Activated T-cell treated with anti-CD3 and anti-CD28 coated beads, Interleukin-2, amount 50 U/mL, for 4 hours (primary cell): ENCODE data around the gene CDRT4. TPM values are rescaled to one million over a fixed set of nuclear protein-coding genes. Genes with fewer than 3 reads are reported as not detected.

Source experiments
- ATAC-seq, 2 donors: fragments of 200-7000 bp; cut with Tn5 transposase; one replicate each; pipeline ENCODE4 v1.10.0; 2021
- DNase-seq: peaks from one replicate; pipeline ENCODE4 v3.0.0-alpha.2; 2020
- H3K27me3 Mint-ChIP-seq: one replicate; pipeline ENCODE4 v1.8.0; 2021; ENCODE audit warnings: low read depth, mixed read lengths
- H3K36me3 Mint-ChIP-seq: one replicate; pipeline ENCODE4 v1.8.0; 2022; ENCODE audit warnings: mixed read lengths; ENCODE audit not compliant: insufficient read depth
- H3K4me1 Mint-ChIP-seq: one replicate; pipeline ENCODE4 v1.8.0; 2021; ENCODE audit warnings: low read depth, mixed read lengths
- H3K4me3 Mint-ChIP-seq: one replicate; pipeline ENCODE4 v1.8.0; 2021; ENCODE audit warnings: mild to moderate bottlenecking, moderate library complexity, mixed read lengths
- H3K9me3 Mint-ChIP-seq: one replicate; pipeline ENCODE4 v1.8.0; 2021; ENCODE audit warnings: mixed read lengths
- total RNA-seq, 3 donors: library from RNA; stranded (reverse); gene quantifications; one replicate each; pipeline ENCODE4 v1.2.1, GENCODE V29; 2021

The CDRT4 gene
- total RNA-seq, 3 donors from 2014 or later = 0.54 to 1.1 (median 0.63) TPM

DNA sequence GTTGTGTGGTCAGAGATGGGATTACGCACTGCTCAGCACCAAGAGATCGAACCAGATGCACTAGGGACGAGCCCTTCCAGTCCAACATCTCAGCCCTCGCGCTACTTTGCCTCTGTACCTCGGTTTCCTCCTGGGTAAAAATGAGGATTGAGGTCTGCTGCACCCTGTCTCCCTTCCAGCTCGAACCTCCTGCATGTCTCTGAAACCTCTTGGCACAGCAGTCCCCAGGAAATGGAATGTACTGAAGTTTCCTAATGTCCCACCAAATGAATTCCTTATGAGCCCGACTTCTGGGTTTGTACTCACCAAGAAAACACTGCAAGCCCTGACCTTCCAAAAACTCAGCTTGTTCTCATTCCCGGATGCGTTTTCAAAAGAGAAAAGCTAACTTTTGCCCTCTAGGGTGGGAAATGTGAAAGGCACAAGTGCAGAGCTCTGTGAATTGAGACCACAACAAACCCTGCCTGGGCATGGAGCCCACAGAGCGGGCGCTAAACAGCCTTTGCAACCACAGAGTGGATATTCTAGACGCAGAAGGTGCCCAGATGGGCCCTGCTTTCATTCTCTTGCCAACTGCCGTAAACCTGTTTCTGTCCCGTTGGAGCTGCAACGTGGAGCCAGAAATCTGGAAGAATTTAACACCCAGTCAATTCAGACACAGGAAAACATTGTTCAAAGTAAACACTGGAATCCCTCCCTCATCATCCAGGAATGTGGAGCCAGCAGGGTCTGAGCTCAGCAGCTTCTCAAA, 10.3 kb downstream of the CDRT4 start:
- ATAC-seq (no peak), DNase-seq (no peak)
- Mint-ChIP-seq H3K36me3 (peaks cover 35% of the 10 kb centered on the region), H3K27me3 (no peaks in the 10 kb centered on the region), H3K4me3 (no peak overlapping the region), H3K9me3 (peaks cover 10% of the 10 kb centered on the region), H3K4me1 (no peaks in the 10 kb centered on the region)

DNA sequence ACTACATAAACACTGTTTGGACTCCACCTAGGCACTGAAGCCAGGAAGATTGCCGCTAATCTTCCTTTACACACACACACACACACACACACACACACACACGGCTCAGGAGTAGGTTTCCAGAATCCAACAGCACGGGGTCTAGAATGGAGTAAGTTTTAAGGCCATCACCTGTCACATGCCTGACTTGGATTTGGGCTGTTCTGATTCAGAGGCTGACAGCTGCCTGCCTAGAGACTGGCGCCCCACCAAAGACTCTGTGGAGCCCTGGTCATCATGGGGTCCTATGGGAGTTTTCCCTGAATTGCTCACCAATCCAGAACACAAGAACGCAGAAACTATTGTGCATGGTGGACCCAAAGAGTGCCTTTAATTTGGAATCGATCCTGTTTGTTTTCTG, 10.9 kb downstream of the CDRT4 start:
- Mint-ChIP-seq H3K4me3 (no peak overlapping the region), H3K9me3 (peaks cover 10% of the 10 kb centered on the region), H3K4me1 (no peaks in the 10 kb centered on the region), H3K36me3 (peaks cover 35% of the 10 kb centered on the region), H3K27me3 (no peaks in the 10 kb centered on the region)
- DNase-seq = no peak
- no peak for ATAC-seq

DNA sequence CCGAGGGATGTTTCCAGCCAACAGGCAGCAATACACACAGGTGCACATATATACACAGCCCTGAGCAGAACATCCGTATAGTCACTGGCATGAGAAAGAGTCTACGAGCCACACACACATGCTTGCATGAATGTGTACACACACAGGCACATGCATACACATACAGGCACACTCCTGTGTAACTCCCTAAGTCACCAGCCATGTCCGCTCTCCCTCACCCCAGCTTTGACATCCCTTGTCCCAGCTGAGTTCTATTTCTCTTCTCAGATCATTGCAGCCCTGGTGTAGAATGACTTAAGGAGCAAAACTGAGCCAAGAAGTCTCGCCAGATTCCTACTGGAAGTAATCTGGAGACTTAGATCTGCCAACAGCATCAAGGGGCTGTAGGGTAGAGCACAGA, 13.1 kb downstream of the CDRT4 start:
- no peaks in the 10 kb centered on the region for H3K27me3 Mint-ChIP-seq
- H3K36me3 Mint-ChIP-seq = peaks cover 26% of the 10 kb centered on the region
- H3K9me3 Mint-ChIP-seq = peaks cover 10% of the 10 kb centered on the region
- no peak for DNase-seq
- no peaks in the 10 kb centered on the region for H3K4me1 Mint-ChIP-seq
- H3K4me3 Mint-ChIP-seq = no peak overlapping the region
- no peak for ATAC-seq

DNA sequence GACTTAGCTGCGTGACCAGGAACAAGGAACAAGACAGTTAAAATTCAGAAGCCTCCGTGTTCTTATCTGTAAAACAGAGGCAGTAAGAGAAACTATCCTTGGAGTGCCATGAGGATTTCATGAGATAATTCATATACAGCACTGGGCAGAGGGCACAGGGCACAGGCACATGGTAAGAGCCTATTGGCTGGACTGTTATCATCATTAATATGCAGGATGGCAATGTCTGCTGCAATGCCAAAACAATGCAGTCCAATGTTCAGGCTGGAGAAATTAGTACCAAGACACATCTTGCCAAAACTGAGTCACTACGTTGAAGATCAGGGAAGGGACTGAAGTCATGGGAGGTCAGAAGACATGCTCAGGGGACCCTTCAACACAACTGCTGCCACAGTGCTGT, 13.6 kb downstream of the CDRT4 start:
- H3K4me3 Mint-ChIP-seq = no peak overlapping the region
- no peak for ATAC-seq
- H3K36me3 Mint-ChIP-seq = peaks cover 28% of the 10 kb centered on the region
- H3K4me1 Mint-ChIP-seq = no peaks in the 10 kb centered on the region
- peaks cover 10% of the 10 kb centered on the region for H3K9me3 Mint-ChIP-seq
- no peak for DNase-seq
- H3K27me3 Mint-ChIP-seq = no peaks in the 10 kb centered on the region

DNA sequence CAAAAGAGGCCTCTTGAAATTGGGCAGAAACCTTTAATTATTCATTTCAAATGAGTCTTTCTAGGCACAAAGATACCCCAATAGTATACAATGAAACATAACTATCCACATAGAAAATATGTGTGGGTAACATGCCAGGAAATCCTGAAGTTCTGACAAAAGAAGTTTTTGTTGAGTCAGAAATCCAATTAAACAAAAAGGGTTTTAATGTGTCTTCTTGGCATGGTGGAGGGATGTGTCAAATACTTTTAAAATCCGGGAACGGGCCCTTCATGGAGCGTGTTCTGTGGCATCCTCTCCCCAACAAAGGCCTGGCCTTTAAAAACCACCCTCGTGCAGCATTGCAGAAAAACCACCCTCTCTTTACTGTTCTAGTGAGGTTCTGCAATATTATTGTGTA, 14.2 kb downstream of the CDRT4 start:
- Mint-ChIP-seq H3K4me3 (no peak overlapping the region), H3K27me3 (no peaks in the 10 kb centered on the region), H3K36me3 (peaks cover 31% of the 10 kb centered on the region), H3K9me3 (peaks cover 10% of the 10 kb centered on the region), H3K4me1 (no peaks in the 10 kb centered on the region)
- ATAC-seq (no peak), DNase-seq (no peak)

DNA sequence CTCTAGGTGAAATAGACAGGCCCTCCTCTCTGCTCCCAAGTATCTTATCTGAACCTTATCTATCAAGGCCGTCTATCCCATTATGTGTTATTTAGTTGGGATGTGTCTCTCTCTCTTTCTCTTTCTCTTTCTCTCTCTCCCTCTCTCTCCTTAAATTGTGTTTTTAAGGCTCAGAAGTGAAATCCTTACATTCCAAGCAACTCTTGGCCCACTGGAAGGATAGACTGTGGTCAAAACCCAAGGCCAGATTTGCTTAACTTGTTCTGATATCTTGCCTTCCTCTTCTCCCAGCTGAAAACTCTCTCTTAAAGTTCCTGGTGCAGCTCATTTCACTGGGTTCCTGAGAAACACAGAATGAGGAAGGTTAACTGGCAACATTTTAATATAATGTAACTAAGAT, 14.7 kb downstream of the CDRT4 start:
- Mint-ChIP-seq H3K9me3 (peaks cover 10% of the 10 kb centered on the region), H3K36me3 (peaks cover 31% of the 10 kb centered on the region), H3K4me1 (no peaks in the 10 kb centered on the region), H3K4me3 (no peak overlapping the region), H3K27me3 (no peaks in the 10 kb centered on the region)
- DNase-seq = no peak
- ATAC-seq = no peak

DNA sequence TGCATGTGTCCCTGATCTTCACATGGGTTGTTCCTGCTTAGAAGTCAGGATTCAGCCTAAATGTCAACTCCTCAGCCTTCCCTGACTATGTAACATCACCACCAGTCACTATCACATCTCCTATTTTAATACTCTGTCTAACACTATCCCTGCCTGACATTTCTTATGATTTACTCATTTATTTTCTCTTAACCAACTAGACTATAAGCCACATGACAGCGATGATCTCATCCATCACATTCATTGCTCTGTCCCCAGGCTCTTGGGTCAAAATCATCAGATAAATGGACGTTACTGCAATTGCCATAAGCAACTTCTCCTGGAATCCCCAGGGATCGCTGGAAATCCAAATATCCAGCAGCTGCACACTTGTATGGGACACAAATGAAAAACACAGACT, 15.7 kb downstream of the CDRT4 start:
- Mint-ChIP-seq H3K36me3 (peaks cover 24% of the 10 kb centered on the region), H3K4me1 (no peaks in the 10 kb centered on the region), H3K4me3 (no peak overlapping the region), H3K27me3 (no peaks in the 10 kb centered on the region), H3K9me3 (peaks cover 10% of the 10 kb centered on the region)
- no peak for ATAC-seq
- no peak for DNase-seq

DNA sequence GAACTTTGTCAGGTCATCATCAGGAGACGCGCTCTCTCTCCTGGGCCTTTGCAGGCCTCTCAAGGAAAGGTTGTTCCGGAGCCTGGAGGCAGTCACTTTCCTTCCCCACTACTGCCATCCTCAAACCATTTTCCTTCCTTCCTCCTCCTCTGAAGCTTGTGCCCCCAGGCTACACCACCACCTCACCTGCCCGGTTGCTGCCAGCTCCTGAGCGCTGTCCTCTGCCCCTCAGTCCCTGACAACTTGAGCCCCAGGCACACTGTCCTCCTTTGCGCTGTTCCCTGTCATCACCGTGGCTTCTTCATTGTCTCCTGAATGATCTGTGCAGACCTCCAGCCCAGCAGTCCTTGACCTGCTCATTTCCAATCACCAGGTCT, 18.9 kb downstream of the CDRT4 start:
- Mint-ChIP-seq H3K27me3 (no peaks in the 10 kb centered on the region), H3K9me3 (no peaks in the 10 kb centered on the region), H3K36me3 (peaks cover 6% of the 10 kb centered on the region), H3K4me3 (no peak overlapping the region), H3K4me1 (peaks cover 8% of the 10 kb centered on the region)
- no peak for DNase-seq
- no peak for ATAC-seq

DNA sequence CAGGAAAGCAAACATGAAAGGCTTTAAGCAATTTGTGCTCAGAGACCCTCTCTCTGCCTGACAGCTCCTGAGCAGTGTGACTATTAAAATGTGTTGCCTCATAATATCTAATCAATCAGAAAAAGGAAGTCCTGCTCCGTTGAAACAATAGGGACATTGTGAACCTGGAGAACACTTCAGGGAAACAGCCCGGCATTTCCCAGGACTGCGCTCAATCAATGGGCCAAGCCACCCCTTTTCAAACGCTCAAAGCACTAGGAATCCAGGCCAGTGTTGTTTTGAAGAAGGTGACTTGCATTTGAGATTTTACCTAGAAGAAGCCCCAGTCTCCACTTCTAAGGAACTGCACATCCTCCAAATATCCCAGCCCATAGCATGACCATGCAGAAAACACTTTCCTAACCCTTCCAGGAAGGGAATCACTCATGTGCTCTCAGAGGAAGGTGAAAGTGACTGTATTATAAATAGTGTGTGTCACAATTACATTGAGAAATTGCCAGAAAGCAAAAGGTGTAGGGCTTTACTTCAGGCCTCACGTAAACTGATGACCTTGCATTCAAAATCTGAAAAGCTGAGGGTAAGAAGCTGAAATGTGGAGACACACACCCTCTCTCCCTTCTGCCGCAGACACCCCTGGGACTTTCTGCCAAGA, 19.4 kb downstream of the CDRT4 start:
- Mint-ChIP-seq H3K4me3 (no peak overlapping the region), H3K4me1 (peaks cover 8% of the 10 kb centered on the region), H3K27me3 (no peaks in the 10 kb centered on the region), H3K36me3 (peaks cover 6% of the 10 kb centered on the region), H3K9me3 (no peaks in the 10 kb centered on the region)
- DNase-seq = no peak
- ATAC-seq = no peak

DNA sequence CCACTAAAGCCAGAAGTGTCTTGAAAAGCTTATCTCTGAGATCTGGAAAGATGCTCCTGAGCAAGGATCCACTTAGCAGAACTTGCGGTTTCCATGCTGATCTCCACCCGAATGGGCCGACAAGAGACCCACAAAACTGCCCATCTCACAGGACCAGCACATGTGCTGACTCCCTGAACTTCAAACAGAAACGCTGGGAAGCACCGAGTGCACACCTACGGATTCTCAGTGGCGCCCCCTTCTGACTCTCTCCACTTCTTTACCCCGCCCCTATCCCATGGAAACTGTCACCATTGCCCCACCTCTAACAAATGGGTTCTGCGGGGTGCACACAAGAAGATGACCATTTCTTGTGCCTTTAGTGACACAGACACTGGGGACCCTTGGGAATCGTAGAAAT, 21.4 kb downstream of the CDRT4 start:
- peaks cover 8% of the 10 kb centered on the region for H3K4me1 Mint-ChIP-seq
- no peaks in the 10 kb centered on the region for H3K9me3 Mint-ChIP-seq
- no peaks in the 10 kb centered on the region for H3K27me3 Mint-ChIP-seq
- DNase-seq (no peak), ATAC-seq (no peak)
- peaks cover 12% of the 10 kb centered on the region for H3K36me3 Mint-ChIP-seq
- H3K4me3 Mint-ChIP-seq = no peak overlapping the region

DNA sequence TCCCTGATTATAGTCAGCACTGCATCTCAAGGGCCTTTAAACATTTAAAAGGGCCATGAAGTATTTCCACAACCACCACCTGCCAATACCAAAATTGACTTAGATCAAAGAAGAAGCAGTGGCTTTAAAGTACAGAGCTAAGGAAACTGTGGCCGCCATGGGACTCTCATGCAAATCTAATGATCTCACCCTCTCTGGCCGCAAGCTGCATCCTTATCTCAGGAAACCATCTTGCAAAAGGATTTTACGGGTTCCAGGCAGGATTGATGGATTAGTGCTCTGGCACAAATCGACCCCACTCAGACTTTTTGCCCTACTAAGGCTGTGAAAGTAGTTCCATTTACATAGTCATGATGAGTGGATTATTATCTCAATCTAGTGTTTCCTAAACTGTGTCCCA, 22.6 kb downstream of the CDRT4 start:
- Mint-ChIP-seq H3K27me3 (no peaks in the 10 kb centered on the region), H3K36me3 (peaks cover 19% of the 10 kb centered on the region), H3K4me1 (peaks cover 8% of the 10 kb centered on the region), H3K9me3 (no peaks in the 10 kb centered on the region), H3K4me3 (no peak overlapping the region)
- no peak for ATAC-seq
- no peak for DNase-seq

DNA sequence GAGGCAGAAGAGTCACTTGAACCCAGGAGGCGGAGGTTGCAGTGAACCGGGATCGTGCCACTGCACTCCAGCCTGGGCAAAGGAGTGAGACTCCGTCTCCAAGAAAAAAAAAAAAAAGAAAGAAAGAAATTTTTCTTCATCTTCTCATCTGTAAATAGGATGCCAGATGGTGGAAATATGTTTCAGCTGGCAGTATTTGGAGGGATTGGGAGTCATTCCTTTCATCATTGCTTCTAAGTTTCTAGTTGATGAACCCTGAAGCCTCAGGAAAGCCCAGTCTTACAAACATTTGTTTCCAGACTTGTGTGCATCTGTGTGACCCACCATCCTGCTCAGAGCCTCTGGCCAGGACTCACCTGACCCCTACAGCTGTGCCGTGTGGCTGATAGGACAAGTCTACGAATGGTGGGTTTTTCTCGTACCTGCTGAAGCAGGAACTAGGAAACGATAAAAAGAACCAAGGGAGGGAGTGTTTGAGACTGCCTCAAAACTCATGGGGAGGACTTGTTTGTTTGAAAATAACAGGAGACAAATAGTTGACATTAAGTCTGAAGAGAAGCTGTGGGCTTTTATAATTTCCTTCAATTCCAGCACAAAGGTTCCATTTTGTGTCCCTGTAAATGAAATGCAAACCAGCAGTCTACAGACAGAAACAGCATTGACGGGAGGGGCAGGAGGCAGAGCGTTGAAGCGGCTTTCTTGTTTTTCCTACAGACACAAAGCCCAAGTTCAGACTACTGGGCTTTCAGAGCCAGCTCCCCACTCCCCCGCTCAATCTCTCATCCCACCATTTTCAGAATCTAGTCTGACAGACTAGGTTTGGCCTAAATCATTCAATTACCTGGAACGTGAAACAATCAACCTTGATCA, 24.9 kb downstream of the CDRT4 start:
- no peak for ATAC-seq

DNA sequence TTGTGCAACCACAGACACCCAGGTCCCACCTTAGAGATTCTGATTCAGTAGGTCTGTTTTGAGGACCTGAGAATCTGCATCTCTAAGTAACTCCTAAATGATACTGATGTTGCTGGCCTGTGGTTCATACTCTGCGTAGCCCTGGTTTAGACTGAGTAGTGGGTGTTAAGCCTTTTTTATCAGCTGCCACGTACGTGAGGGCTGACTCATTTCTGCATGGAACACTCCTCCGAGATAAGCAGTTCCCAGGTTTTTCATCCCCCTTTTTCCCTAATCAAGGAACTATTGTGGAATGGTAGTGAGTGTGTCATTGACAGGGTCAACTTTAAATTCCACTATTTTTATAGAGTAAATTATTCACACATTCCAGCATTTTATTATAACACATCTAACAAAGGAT, 26.1 kb downstream of the CDRT4 start:
- H3K36me3 Mint-ChIP-seq = peaks cover 34% of the 10 kb centered on the region
- DNase-seq (no peak), ATAC-seq (no peak)
- H3K27me3 Mint-ChIP-seq = no peaks in the 10 kb centered on the region
- no peak overlapping the region for H3K4me3 Mint-ChIP-seq
- H3K4me1 Mint-ChIP-seq = peaks cover 19% of the 10 kb centered on the region
- H3K9me3 Mint-ChIP-seq = peaks cover 5% of the 10 kb centered on the region

More for the DNA sequence above, 24.9 kb downstream of the CDRT4 start:
- H3K36me3 Mint-ChIP-seq = peaks cover 28% of the 10 kb centered on the region
- H3K4me1 Mint-ChIP-seq = peaks cover 8% of the 10 kb centered on the region
- H3K27me3 Mint-ChIP-seq = no peaks in the 10 kb centered on the region
- DNase-seq = no peak
- no peak overlapping the region for H3K4me3 Mint-ChIP-seq
- no peaks in the 10 kb centered on the region for H3K9me3 Mint-ChIP-seq

DNA sequence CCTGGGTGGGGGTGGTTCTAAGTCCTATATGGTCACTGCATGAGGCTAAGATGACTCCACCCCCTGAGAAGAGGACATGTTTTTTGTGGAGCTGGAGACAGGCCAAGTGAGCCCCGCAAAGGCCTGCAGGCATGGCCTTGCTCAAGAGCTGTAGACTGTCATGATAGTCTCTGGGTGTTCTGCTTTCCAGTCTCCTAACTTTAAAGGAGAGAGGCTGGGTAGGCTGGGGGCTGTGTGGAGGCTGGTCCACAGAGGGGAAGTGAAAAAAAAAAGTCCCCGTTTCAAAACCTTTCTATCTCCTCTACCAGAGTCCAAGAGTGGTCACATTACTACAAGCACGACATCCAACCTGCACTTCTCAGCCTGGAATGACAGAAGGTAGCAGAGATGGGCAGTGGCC, 27.1 kb downstream of the CDRT4 start:
- peaks cover 37% of the 10 kb centered on the region for H3K36me3 Mint-ChIP-seq
- DNase-seq = no peak
- no peaks in the 10 kb centered on the region for H3K27me3 Mint-ChIP-seq
- ATAC-seq = no peak
- no peak overlapping the region for H3K4me3 Mint-ChIP-seq
- H3K9me3 Mint-ChIP-seq = peaks cover 5% of the 10 kb centered on the region
- H3K4me1 Mint-ChIP-seq = peaks cover 20% of the 10 kb centered on the region
